Activated effector memory CD4-positive, alpha-beta T cell treated with Interleukin-2 at 50 U/mL for 16 hours (primary cell): ENCODE measurements around the gene HS6ST3.

ENCODE experiments used
- DNase-seq: peaks from one replicate; pipeline ENCODE4 v3.0.0-alpha.2; 2020

Gene HS6ST3

DNA sequence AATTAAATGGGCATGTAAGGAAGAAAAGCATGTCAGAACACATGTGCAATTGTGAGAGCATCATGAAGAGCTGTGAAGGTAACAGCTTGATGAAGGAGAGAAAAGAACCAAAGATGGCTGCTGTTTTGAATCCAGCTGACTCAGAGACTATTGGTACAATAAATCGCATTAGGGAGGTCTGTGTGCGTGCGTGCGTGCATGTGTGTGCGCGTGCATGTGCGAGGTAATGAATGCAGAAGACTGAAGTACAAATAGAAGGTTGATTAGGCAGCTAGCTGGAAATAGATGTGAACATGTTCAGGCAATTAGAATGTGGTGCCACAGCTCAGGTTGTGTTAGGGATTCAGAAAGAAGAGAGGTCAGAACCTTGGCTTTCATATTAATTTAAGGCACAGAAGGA, 463.9 kb downstream of the HS6ST3 start:
- no peak for DNase-seq

DNA sequence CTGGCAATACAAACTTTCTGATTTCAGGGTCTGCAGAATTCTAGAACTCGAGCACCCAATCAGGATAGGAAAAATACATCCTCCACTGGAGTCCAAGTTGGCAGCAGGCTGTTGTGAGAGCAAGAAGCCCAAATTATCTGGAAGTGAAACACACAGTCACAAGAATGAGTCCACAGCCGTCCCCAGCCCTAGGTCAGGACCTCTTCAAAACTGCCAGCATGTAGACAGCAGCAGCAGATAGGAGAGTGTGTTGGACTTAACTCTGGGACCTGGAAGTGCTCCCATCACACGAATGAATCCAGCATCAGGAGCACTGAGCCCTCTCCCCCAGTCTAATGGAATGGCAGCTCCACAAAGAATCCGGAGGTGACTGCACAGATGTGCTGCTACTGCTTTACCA, 483.7 kb downstream of the HS6ST3 start:
- no peak for DNase-seq

DNA sequence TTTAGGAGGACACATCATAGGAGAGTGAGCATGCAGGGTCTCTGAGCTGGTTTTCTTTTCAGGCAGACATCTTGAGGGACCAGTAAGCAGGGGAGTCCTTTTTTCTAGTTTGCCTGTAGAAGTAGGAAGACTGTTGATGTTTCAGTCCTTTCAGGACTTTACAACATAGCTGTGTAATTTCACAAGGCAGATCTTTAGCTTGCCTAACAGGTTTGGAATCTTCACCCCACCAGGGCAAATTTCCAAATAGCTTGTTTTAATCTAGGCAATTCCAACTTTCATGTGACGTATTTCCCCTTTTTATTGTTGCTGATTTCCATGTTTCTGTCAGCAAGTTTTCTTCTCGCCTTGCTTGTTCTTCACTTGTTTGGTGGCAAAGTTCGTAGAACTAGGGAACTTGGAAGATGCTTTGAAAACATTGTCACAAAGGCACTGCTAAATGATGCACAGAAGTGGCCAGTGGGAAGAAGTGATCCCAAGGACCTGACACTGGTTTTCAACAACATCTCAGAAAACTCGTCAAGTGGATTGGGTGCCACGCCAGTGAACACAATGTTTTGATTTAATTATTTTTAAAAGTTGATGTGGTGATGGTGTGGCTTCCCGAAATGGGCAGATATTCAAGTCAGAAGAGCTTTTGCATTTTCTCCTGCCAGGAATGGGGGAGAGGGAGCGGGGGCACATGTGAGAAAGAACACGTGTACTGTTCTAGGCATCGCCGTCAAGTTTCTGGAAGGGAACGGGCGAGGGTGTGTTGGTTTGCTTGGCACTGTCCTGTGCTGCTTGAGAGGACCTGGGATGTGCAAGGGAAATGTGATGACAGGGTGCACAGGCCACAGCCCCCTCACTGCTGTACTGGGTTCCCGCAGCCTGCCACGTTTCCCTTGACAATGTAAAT, 485.8 kb downstream of the HS6ST3 start:
- DNase-seq, result no peak

DNA sequence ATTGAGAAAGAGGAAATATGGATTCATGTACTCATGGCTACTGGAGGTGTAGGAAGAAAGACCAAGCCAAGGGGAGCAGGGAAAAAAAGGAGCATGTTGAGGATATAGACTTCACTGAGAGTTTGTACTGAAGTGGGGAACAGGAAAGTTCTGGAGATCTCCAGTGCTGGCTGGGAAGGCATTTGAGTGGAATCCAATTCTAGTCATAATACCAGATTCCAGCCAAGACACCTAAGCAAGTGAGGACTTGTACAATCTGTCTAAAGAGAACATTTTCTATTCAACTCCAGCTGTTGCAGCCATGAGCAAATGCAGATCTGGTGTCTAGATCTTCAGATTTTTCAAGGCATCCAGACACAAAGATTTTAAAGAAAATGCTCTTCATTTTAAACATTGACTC, 491.8 kb downstream of the HS6ST3 start:
- no peak for DNase-seq

DNA sequence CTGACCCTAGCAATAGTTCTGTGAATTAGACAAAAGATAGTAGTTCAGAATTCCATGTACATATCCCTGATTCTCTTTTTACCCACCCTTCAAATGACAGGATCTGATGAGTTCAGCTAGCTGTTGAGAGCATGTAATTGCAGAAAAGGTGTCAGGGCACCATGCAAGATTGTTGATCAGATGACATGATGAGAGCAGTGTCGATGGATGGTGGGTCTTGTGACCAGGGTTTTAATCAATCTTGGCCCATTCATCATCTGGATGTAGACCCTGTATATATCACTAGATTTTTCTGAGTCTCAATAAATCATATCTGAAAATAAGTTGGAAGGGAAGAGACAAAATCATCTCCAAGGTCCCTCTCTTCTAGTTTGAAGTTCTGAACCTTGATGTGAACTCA, 525.3 kb downstream of the HS6ST3 start:
- no peak for DNase-seq

DNA sequence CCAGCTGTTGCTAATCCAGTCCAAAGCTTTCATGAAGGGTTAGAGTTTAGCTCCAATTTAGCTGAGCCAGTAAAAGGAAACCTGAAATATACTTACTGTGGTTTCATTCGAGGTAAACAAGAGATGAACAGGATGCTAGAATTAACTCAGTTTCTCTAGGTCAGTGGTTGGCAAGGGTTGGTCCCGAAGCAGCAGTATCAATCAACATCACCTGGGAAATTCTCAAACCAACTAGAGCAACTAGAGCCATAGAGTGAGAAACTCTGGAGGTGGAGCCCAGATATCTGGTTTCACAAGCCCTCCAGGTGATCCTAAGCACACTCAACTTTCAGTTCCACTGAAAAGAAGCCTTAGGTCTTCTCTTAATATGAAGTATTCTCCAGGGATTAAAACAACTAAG, 527.6 kb downstream of the HS6ST3 start:
- no peak for DNase-seq

DNA sequence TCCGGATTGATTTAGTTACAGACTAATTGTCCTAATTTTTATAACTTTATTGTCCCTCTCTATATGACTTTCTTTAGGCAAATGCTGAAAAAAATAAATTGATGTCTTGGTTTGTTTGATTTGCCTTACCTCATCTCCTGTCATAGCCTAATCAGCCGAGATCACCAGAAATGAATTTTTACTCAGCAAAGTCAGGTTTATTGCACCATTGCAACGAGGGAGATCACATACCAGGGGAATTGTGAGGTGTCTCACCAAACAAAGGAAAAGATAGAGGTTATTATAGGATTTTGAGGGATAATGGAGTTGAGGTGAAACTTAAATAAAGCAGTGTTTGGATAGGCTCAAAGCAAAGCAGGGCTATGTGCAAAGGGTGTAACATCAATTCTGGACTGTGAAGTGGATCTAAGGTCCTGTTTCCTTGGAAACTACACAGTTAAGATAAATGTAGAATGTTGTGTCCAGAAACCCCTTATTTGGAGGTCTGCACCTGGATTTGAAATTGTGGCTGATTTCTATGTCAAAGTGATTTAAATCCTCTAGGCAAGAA, 531.8 kb downstream of the HS6ST3 start:
- DNase-seq, result no peak

DNA sequence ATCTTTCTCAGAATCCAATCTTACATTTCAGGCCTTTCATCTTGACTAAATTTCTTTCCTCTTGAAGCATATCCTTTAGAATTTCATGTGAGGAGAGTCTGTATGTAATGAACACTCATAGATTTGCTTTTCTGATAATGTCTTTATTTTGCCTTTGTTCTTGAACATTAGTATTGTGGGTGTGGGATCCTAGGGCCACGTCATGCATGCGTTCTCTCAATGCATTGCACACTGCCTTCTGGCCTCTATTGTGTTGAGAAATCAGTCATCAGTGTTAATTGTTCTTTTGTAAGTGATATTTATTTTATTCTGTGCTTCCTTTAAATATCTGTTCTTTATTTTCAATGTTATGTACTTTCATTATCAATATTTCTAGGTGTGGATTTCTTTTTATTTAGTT, 539.4 kb downstream of the HS6ST3 start:
- no peak for DNase-seq

DNA sequence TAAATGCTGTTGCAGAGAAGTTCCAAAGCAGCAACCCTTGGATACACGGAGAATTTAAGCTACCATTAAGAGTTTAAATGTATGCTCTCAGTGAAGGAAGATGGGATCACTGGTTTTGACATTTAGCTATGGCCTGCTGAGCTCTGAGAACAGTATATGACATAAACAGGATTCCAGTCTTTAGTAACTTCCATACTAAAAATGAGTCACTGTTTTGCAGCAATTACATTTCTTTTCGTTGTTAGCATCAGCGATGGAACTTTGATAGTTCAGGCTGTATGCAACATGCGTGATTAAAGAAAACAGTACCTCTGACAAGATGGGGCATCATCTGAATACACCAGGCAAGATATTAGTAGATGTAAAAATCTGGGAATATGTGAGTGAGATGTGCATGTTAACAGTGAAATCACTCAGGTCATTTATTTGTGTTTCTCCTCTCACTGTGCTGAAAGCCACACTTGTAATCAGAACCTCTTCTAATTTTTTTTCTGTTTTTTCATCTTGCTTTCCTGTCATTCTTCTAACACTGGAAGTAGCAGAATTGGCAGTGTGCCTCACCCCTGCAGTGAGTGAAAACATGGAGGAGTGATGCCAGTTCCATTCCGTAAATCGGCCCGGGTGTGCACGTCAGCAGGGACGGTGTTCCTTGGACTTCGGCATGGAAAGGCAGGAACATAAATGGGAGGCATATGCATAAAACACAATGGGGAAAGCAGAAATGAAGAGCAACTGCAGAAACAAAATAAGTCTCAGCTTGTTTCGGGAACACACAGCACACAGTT, 542.8 kb downstream of the HS6ST3 start:
- DNase-seq, result no peak

DNA sequence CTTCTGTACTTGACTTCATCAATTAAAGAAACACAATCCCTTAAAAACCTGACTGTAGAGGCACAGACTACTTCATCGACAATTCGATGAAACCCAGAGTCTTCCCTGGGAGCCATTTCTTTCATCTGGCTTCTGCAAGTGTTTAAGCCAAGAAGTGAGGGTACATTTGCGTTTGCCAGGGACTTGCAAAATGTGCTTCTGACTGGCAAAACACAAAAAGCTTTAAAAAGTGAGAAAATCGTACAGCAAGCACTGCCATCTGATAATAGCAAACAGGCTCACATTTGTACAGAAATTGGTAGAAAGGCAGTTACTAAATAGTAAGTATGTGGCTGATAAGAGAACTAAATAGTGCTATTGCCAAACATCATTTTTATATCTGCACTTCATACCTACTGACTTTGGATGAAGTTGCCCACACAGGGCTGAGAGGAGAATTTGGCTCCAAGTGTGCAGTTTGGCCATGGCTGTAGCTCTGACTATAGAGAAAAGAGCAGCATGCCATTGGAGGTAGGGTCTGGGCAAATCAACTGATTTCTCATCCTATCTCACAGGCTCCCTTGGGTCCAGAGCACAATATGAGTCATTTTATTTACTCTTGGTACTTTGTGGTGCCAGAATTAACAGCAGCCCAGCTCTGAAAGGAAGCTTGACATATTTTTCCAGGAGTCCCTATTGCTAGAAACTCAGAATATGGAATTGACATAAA, 546.2 kb downstream of the HS6ST3 start:
- DNase-seq, result no peak

DNA sequence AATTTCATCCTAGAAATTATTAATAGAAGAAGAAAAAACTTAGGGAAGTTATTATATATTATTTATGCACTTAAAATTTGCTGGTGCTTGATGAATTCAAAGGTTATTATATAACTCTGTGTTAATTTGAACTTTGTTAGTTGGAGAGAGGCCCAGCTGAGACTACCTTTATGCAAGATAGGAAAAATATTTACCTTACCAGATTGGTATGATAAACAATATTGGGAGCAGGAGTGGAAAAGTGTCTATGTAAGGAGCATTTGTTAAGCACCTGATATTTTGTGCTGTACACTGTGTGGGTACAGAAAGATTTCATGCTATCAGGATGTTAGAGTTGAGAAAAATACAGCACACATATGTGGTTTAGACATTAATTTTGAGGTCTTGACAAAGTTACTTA, 547.1 kb downstream of the HS6ST3 start:
- DNase-seq, result no peak

DNA sequence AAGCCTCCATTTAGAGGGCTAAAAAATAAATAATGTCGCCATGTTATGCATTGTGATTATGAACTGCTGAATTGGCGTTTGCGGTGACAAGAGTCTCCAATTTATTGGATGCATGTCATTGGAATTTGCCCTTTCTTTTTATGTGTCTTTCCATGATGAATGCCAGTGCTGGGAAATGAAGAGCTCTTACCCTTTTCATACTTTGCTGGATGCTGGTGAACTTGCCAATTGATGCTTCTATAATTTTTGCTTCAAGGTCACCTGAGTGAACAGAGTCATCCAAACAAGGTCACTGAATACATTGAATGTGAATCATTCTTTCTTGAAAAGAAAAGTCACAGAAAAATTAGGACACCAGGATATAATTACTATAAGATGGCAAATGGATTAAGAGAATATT, 556.2 kb downstream of the HS6ST3 start:
- no peak for DNase-seq

DNA sequence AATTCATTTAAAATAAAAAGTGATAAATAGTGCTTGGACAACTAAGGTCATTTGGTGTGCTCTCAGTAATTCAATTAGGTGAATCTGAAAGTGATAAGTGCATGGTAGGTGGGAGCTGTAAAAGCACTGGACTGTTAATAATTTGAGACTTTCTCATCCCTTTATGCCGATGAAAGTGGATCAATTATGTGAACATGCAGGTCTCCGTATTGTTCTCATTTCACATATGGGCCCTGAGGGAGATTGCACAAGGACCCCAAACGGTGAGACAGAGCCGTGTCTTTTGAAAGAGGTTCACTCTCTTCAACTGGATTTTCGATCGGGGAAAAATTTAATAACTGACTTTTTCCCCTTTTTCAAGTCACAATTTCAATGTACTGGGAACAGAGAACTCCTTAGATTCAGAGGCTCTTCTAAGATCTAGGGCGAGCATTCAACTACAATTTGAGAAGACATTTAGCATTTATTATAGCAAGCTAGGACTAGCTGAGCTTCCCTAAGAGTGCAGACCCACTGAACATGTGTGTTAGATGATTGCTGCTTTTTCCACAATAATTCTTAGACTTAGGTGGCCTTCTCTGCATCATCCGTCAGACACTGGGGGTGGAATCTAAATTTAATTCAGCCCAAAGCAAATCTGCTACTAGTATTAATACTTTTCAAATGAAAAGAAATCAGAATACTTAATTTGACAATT, 556.8 kb downstream of the HS6ST3 start:
- no peak for DNase-seq

DNA sequence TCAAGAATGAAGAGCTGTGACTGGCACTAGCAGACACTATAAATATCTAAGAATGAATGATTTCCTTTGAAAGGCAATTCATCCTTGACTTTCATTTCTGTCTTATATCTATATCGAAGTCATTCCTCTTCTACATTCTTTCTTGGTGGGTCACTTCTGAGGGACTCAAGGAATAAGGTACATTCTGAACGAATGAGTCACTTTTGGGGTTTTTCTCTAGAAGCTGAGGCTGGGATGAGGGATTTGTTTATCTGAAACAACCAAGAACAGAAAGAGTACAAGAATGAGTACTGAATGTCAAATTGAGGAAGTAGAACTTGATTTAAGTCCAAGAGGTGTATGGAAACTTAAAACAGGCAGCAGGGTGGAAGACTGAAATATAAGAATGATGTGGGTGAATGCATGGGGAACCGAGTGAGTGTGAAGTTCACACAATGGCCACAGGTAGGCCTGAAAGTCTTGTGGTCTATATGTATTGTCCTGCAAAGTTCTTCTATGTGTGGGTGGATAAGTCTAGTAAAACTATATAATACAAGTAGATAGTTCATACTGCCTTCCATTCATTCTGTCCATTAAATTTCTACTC, 560.5 kb downstream of the HS6ST3 start:
- no peak for DNase-seq

DNA sequence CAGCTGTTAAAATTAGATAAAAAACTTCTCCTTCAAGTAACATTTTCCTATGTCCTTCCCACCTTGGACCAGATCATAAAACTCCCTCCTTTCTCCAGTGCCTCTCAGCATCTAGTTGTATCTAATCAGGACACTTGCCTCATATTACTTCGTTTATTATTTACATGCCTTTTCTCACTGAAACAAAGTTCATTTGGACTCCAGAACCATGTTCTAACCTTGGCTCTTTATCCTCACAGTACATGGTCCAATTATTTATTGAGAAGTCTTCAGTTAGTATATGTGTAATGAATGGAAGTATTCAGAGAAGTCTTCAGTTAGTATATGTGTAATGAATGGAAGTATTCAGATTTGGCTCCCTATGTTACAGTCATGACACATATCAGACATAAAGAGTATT, 561.7 kb downstream of the HS6ST3 start:
- DNase-seq, result no peak

DNA sequence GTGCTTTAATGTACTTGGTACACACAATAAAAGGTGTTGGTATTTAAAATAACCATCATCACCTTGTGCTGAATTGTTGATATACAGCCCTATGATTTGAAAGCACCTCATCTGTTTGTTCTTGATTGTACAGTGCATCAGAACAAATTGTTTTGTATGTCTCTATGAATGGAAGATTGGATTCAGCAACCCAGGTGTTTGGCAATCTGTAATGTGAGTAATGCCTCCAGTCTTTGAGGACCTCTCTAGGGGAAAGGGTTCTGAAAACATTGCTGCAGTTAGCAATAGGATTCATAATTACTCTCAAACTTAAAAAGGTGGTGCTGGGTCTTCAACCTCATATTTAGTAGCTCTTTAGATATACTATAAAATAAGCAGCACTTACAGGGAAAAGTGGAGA, 562.6 kb downstream of the HS6ST3 start:
- DNase-seq, result no peak

DNA sequence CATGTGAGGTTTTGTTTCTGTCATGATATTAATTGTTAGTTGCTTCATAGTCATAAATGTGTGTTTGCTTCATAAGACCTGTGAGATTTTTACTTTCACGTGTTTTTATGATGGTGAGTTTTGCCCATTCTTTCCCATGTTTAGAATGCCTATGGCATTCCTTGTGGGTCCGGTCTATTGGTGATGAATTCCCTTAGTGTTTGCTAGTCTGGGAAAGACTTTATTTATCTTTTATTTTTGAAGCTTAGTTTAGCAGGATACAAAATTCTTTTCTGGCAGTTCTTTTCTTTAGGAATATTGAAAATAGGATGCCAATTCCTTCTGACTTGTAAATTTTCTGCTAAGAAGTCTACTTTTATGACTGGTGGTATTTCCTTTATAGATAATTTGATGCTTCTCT, 571.7 kb downstream of the HS6ST3 start:
- DNase-seq, result no peak

DNA sequence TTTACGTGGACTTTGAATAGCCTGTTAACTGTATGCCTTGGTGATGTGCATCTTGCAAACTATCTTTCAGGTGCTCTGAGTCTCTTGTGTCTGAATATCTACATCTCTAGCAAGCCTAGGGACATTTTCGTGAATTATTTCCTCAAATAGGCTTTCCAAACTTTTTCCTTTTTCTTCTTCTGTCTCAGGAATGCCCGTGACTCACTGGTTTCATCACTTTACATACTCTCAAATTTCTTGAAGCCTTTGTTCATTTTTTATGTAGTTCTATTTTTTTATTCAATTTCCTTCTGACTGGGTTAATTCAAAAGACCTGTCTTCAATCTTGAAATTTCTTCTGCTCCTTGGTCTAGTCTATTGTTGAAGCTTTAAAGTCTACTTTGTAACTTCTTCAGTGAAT, 572.1 kb downstream of the HS6ST3 start:
- DNase-seq, result no peak

DNA sequence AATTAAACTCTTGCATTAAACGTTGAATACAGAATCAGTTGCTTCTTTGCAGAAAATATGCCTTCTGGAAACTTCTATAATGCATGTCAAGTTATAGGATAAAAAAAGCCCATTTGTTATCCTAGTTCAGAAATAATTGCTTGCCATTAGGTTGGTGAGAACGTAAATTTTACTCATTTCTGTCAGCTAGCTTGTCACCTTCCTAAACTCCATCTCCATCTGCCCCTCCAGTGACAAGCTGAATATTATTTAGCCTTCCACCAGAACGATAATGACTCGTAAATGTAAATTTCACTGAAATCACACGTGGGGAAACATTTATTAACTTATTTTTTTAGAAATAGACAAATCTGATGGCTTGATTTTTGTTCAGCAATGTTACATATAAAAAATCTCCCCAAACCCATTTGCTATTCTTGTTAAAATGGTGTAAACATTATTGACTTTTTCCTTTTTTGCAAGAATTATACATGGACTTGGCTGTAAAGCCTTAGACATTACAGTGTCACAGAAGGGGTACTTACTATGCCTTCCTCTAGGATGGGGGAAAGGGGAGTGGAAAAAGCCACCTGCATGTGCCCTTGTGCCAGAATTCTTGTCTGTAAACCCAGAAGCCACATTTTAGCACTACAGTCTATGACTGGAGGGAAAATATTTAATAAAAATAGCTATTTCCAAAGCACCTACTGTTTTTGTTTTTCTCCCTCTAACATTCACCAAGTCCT, 577.5 kb downstream of the HS6ST3 start:
- DNase-seq, result no peak

DNA sequence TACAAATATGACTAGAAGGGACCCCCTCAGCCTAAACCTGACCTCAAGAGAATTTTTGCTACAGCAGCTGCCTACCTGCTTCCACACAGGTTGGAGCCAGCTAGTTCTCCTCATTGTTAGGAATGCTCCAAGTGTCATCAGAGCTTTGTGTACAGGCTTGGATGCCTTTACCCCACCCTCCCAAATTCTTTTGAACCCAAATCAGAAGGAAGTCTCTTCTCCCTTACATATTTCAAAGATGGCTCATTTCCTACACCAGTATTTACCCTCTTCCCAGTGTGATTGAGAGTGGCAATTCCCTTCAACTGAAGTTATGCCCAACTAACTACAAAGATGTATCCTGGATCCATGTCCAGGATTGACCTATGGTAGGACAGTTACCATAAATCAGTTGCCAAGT, 581.2 kb downstream of the HS6ST3 start:
- DNase-seq, result no peak

DNA sequence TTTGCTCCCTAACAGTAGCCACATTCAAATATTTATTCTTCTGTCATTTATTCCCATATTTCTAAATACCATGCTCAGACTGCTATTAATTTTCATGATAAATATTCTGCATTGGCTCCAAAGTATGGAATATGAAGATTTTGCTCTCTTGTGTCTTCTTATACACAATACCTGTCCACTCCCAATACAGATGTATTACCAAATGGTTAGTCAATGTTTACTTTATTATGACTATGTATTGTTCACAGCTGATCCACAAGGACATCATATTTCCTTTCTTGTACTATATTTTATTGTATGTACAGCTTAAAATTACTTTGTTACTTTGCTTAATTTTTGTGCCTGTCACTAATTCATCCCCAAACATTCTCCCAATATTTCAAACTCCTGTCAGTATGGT, 582.1 kb downstream of the HS6ST3 start:
- no peak for DNase-seq

DNA sequence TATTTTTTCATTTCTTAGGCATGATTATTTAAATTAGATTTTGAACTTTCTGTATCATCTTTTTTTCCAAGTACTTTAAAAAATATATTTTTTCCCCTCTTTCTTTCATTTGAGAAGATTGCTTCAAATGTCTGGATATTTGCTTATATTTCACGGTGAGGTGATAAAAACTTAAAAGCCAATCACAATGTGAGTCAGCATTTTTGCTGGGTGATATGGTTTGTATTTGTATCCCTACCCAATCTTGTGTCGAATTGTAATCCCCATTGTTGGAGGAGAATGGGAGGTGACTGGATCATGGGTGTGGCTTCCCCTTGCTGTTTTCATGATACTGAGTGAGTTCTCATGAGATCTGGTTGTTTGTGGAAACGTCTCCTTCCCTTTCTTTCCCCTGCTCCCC, 583.9 kb downstream of the HS6ST3 start:
- no peak for DNase-seq
